Ovary (tissue), 3 donors: ENCODE results near the gene PTGER1.

Experiments
- CTCF ChIP-seq, 3 donors: fragments of 450-650 bp in 2 of 3; fragments of 200-600 bp in 1 of 3; IDR thresholded peaks; one replicate each; pipeline versions ENCODE4 v1.5.1 to v1.8.0; 2016 to 2022; ENCODE audit warnings: antibody characterized with exemption in 3 of 3, mild to moderate bottlenecking in 1 of 3
- POLR2A ChIP-seq: fragments of 450-650 bp; IDR thresholded peaks from one replicate; pipeline ENCODE4 v1.6.1; 2017; ENCODE audit warnings: antibody characterized with exemption, mild to moderate bottlenecking, moderate library complexity
- donor health status: DM: no; HTN: no; CAD: no.

DNA sequence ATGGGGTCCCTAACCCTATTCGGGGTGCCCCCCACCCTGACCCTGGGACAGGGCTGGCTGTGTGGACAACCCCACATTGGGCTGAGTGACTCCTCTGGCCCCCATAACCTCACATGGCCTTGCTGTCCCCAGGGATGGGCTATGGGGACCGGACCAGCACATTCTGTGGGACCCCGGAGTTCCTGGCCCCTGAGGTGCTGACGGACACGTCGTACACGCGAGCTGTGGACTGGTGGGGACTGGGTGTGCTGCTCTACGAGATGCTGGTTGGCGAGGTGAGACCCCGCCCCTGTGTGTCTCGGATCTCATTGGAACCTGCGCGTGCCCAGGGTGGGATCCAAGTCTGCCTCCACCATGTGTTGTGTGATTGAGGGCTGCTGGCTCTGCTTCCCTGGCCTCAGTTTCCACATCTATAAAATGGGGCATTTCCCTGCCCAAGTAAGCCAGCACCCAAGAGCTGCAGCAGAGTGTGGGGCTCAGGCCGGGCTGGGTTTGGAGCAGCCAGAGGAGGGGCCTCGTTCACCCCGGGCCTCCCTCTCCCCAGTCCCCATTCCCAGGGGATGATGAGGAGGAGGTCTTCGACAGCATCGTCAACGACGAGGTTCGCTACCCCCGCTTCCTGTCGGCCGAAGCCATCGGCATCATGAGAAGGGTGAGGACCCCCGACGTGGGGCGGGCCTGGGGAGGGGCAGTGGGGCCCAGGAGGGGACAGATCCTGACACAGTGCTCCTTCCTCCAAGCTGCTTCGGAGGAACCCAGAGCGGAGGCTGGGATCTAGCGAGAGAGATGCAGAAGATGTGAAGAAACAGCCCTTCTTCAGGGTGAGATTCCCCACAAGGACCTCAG lies 4.9 kb downstream of the PTGER1 start:
- no peak for TF ChIP-seq POLR2A
- TF ChIP-seq CTCF (IDR thresholded peaks at IDR 0.05): no peak
